Body of pancreas (tissue), 4 donors: ENCODE measurements around the gene MYO18B. TPM values are rescaled to one million over a fixed set of nuclear protein-coding genes. Genes with fewer than 3 reads are reported as not detected.

ENCODE experiments used
- ATAC-seq: fragments of 150-250 bp; one replicate; pipeline ENCODE4 v1.9.1; 2016
- DNase-seq, 4 donors: peaks; one replicate each; pipeline ENCODE4 v3.0.0-alpha.2; 2019
- H3K27ac ChIP-seq, 4 donors: fragments of 200-600 bp; sonication (generic); 1 replicate in 3 of 4; 2 replicates in 1 of 4; pipeline versions ENCODE4 v1.5.1 to v1.6.1; 2016 to 2019; ENCODE audit warnings: mild to moderate bottlenecking in 1 of 4, mixed read lengths in 1 of 4, moderate library complexity in 1 of 4
- H3K27me3 ChIP-seq, 2 donors: fragments of 200-600 bp; sonication (generic); one replicate each; pipeline ENCODE4 v1.6.0; 2016; ENCODE audit warnings: mild to moderate bottlenecking in 1 of 2
- H3K36me3 ChIP-seq, 2 donors: fragments of 200-600 bp; sonication (generic); replicated peaks in 1 of 2; 2 replicates each; pipeline ENCODE4 v1.5.1; 2016; ENCODE audit warnings: low read depth in 2 of 2; ENCODE audit not compliant: insufficient read depth in 1 of 2
- H3K4me1 ChIP-seq: fragments of 200-600 bp; sonication (generic); one replicate; pipeline ENCODE4 v1.6.0; 2016
- H3K4me3 ChIP-seq, 2 donors: fragments of 200-600 bp; sonication (generic); 1 replicate in 1 of 2; 2 replicates in 1 of 2; pipeline ENCODE4 v1.5.1; 2016 to 2019
- H3K9me3 ChIP-seq, 3 donors: fragments of 200-600 bp; sonication (generic); 1 replicate in 2 of 3; 2 replicates in 1 of 3; pipeline ENCODE4 v1.5.1; 2016
- CTCF ChIP-seq, 7 experiments: fragments of 450-650 bp in 4 of 7; fragments of 200-600 bp in 3 of 7; sonication (generic) in 3 of 7; IDR thresholded peaks; one replicate each; pipeline ENCODE4 v1.5.1; 2016 to 2019; ENCODE audit warnings: antibody characterized with exemption in 7 of 7
- POLR2A ChIP-seq, 3 donors: fragments of 450-650 bp; IDR thresholded peaks; one replicate each; pipeline ENCODE4 v1.6.1; 2016; ENCODE audit warnings: antibody characterized with exemption in 3 of 3, mild to moderate bottlenecking in 2 of 3
- WGBS, 2 donors: methylation state at CpG; one replicate each; pipeline ENCODE4 v1.1.5; 2017; 5-methylcytosine and 5-hydroxymethylcytosine counted together
- intact Hi-C: fragments of 100-400 bp; cut with DNase I; formaldehyde crosslinking; loops from one replicate; pipeline ENCODE4 v1.15.1; 2023
- total RNA-seq, 2 donors: library from RNA; depleted of rRNA; stranded (reverse); fragments of >200 nt; gene quantifications; one replicate each; pipeline ENCODE4 v1.1.0, GENCODE V29; 2016

MYO18B gene
- total RNA-seq, 2 donors from 2014 or later = 1.3 TPM; not detected in 1

- Histone ChIP-seq H3K27ac (no peak overlapping the region), H3K27me3 (no peaks in the 10 kb centered on the region), H3K4me1 (no peaks in the 10 kb centered on the region), H3K36me3 (no peaks in the 10 kb centered on the region), H3K4me3 (no peak overlapping the region), H3K9me3 (no peaks in the 10 kb centered on the region)
- no peak for ATAC-seq
- TF ChIP-seq POLR2A (IDR thresholded peaks at IDR 0.05) (no peak), CTCF (IDR thresholded peaks at IDR 0.05) (no peak)
- 22 to 28% methylated on average over 3 of the region's 3 CpGs for WGBS, 2 donors
- intact Hi-C loops = no loop called here
- DNase-seq = no peak
Measured at GRCh38 chr22:25953276-25953675, 211.3 kb downstream of the MYO18B start.

DNA sequence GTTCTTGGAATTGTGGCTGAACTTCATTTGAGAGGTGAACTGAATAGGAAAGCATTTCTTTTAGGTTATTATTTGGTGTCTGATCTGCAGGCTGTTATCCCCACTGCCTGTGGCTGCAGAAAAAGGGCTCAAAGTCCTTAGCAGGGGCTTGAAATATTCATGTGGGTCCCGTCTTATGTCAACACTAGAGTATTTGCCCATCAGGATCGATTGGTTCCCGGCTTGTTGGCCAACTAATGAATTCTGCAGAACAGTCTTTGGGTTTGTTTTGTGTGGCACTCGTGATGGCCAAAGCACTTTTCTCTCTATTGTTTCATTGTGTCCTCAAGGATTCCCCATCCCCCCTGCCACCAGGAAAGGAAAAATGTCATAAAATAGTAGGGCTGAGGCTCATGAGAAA is 211.9 kb downstream of the MYO18B start:
- no peaks in the 10 kb centered on the region for H3K27me3 ChIP-seq
- intact Hi-C loops = no loop called here
- no peaks in the 10 kb centered on the region for H3K36me3 ChIP-seq
- WGBS, 2 donors = 17 to 28% methylated on average over 4 of the region's 4 CpGs
- no peak overlapping the region for H3K4me3 ChIP-seq
- ATAC-seq (no peak), DNase-seq (no peak)
- no peak overlapping the region for H3K27ac ChIP-seq
- TF ChIP-seq CTCF (IDR thresholded peaks at IDR 0.05) (no peak), POLR2A (IDR thresholded peaks at IDR 0.05) (no peak)
- H3K4me1 ChIP-seq = no peaks in the 10 kb centered on the region
- H3K9me3 ChIP-seq = no peaks in the 10 kb centered on the region

- intact Hi-C loops = no loop called here
- no peaks in the 10 kb centered on the region for H3K4me1 ChIP-seq
- no peak for ATAC-seq
- H3K4me3 ChIP-seq = no peak overlapping the region
- whole genome bisulfite sequencing, 2 donors = 89 to 94% methylated on average over 9 of the region's 9 CpGs
- no peak for TF ChIP-seq POLR2A (IDR thresholded peaks at IDR 0.05)
- no peak for TF ChIP-seq CTCF (IDR thresholded peaks at IDR 0.05)
- H3K27ac ChIP-seq = no peak overlapping the region
- H3K36me3 ChIP-seq = no peaks in the 10 kb centered on the region
- H3K9me3 ChIP-seq = no peaks in the 10 kb centered on the region
- H3K27me3 ChIP-seq = no peaks in the 10 kb centered on the region
- DNase-seq = no peak
Measured at GRCh38 chr22:25955323-25955722, 213.3 kb downstream of the MYO18B start.

GRCh38 chr22:25956801-25957200 is 214.8 kb downstream of the MYO18B start:
- Histone ChIP-seq H3K4me3 (no peak overlapping the region), H3K4me1 (no peaks in the 10 kb centered on the region), H3K27ac (no peak overlapping the region), H3K9me3 (no peaks in the 10 kb centered on the region), H3K36me3 (no peaks in the 10 kb centered on the region), H3K27me3 (no peaks in the 10 kb centered on the region)
- no peak for ATAC-seq
- intact Hi-C loops = no loop called here
- DNase-seq = no peak
- 61 to 81% methylated on average over 5 of the region's 5 CpGs for WGBS, 2 donors
- no peak for TF ChIP-seq POLR2A (IDR thresholded peaks at IDR 0.05)

DNA sequence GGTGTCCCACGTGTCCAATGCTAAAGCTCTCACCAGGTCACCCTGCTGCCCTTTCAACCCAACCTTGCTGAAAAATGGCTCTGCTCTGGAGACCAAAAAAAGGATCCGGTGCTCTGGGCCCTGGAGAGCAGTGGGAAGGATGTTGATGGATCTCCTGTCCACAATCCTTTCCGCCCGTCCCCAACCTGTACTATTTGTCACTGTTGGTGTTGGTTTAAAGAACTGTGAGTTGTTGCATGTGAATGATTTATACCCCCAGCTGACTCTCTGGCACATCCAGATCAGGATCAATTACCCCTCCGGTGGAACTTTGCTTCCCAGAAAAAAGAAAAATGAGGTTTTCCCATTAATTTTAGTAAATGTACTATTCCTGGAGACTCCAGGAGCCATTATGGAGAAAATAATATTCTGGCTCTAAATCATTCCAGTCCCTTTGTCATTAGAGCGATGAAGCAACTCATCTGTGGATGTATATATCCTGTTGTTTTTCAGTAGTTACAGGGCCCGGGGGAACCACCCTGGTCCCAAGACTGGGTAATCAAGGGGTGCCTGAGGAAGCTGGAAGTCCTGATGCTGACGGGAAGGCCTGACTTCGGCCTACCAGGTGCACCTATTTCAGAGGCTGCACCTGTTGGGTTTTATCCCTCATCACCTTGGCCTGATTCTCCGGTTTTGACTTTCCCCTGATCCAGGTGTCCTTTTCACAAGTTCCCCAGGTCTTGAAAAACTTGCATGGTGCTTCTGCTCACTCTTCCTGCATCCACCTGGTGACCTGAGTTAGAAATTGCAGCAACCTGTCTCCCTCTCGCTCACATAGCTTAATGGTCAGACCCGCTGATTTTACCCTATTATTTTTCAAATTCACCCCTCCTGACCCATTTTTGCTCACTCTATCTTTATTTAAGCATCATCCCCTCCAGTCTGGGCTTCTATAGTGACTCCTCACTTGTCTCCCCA is 218.1 kb downstream of the MYO18B start:
- Histone ChIP-seq H3K9me3 (no peaks in the 10 kb centered on the region), H3K36me3 (no peaks in the 10 kb centered on the region), H3K4me3 (no peak overlapping the region), H3K27me3 (no peaks in the 10 kb centered on the region), H3K4me1 (no peaks in the 10 kb centered on the region), H3K27ac (no peak overlapping the region)
- no peak for DNase-seq
- ATAC-seq = no peak
- no peak for TF ChIP-seq POLR2A (IDR thresholded peaks at IDR 0.05)
- no peak for TF ChIP-seq CTCF (IDR thresholded peaks at IDR 0.05)
- intact Hi-C loops = no loop called here
- 64 to 67% methylated on average over 12 of the region's 12 CpGs for WGBS, 2 donors
